GM21526 (cell line): Measurements from ENCODE around the gene MAN1C1.

Source experiments
- ATAC-seq: cut with Tn5 transposase; IDR thresholded peaks from one replicate; pipeline ENCODE4 v1.9.1; 2021; ENCODE audit warnings: moderate library complexity; ENCODE audit not compliant: unreplicated experiment, low FRiP score

The MAN1C1 gene

GRCh38 chr1:25750923-25751605, 134.5 kb downstream of the MAN1C1 start:
- no peak for ATAC-seq

GRCh38 chr1:25754470-25755181, 138.0 kb downstream of the MAN1C1 start:
- no peak for ATAC-seq

DNA sequence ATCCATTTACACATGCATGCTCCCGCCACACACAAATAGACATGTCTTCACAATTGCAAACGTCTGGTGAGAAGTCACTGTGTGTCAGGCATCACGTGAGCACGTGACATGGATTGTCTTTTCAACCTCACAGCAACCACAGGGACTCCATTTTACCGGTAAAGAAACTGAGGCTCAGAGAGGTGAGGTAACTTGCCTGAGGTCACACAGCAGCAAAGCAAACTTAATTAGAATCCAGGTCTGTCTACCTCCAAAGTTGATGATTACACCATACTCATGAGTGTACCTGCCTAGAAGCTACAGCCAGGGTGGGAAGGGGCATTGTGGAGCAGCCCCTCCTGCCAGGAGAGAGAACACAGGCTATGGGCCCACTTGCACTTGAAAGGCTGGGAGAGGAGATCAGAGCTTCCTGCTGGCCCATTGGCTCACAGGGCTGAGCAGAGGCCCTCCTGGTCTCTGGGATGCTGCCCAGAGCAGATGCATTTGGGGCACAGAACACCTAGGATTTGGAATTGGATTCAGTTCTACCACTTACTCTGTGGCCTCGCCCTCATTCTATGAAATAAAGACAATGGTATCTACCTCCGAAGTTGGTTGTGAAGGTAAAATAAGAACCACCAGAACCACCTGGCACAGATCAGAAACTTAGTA, 139.0 kb downstream of the MAN1C1 start:
- no peak for ATAC-seq

GRCh38 chr1:25756215-25756614, 139.6 kb downstream of the MAN1C1 start:
- ATAC-seq: no peak

- ATAC-seq: no peak
Observed at GRCh38 chr1:25757151-25757845, 140.7 kb downstream of the MAN1C1 start.

GRCh38 chr1:25757846-25758185, 141.2 kb downstream of the MAN1C1 start:
- no peak for ATAC-seq

DNA sequence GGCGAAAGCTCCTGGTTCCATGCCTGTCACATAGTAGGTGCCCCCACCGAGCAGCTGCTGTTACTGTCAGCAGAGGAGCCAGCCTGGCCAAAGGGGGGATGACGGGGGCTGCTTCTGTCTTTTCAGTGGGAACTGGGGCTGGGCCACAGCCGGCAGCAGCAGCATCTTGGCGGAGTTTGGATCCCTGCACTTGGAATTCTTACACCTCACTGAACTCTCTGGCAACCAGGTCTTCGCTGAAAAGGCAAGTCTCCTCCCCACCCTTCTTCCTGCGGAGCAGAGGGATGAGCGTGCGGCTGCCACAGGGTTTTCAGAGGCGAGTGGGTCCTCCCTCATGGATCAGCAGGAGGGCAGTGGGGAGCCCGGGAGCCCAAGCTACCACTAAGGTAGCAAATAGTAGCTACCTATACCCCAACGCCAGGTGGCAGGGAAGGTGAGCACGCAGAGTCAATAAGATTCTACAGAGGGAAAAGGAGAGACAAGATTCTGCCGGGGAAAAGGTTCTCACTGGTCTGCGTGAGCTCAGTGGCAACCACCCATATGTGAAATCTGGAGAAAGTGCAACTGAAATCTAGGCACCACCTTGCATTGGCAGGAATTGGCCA, 142.0 kb downstream of the MAN1C1 start:
- ATAC-seq: no peak

DNA sequence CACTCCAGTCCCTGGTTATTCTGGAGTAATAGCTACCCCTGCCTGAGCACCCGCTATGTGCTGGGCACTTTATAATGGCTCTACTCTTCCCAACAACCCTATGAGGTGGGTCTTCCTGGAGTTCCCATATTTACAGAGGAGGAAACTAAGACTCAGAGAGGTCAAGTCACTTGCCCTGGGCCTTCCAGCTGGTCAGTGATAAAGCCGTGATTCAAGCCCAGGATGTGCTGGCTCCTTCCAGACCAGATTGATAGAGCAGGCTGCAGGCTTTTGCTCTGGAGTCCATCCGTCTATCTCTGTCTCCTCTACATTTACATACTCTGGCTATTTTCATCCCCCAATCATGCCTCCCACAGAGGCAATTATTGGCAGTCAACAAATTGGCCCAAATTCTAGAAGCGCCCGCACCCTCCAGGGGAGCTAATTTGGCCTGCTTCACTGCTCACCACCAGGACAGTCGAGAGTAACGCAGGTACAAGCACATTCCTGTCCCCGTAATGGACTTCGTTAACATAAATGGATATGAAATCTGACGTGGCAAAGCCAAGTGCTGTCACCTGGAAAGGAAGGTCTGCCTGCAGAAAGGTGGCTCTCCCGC, 143.6 kb downstream of the MAN1C1 start:
- ATAC-seq: no peak

- ATAC-seq: no peak
Observed at GRCh38 chr1:25760871-25761270, 144.3 kb downstream of the MAN1C1 start.

GRCh38 chr1:25763493-25763892, 146.9 kb downstream of the MAN1C1 start:
- no peak for ATAC-seq

DNA sequence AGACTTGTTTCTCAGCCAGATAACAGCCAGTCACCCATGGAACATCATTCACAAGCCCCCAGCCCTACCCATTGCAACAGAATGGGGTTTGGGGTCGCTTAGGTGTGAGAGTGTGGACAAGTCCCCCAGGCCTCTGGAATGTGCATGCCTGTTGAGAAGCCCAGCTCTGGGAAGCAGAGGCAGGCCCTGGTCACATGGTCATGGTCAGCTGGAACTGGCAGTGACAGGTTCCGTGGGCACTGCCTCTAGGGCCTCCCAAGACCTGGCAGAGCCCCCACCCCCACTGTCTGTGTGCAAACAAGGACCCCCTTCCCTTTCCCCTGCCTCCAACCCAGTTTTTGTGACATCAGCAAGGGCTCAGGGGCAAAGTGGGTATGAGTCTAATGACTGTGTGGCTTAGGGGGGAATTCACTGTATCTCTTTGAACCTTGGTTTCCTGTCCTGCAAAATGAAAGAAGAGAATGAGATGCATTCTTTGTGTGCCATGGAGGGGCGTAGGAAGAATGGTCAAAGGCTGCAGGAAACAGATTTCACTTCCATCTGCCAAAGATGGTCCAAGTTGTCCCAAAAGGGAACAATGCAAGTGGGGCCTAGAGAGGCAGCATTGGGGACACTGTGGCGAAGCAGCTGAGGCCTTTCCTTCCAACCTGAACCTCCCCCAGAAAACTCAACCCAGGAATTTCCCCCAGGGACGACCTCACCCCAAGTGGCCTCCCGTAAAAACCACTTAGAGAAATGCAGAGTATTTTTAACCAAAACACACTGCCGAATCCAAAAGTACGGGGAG, 148.7 kb downstream of the MAN1C1 start:
- ATAC-seq: no peak

GRCh38 chr1:25765923-25766589, 149.5 kb downstream of the MAN1C1 start:
- ATAC-seq: no peak

DNA sequence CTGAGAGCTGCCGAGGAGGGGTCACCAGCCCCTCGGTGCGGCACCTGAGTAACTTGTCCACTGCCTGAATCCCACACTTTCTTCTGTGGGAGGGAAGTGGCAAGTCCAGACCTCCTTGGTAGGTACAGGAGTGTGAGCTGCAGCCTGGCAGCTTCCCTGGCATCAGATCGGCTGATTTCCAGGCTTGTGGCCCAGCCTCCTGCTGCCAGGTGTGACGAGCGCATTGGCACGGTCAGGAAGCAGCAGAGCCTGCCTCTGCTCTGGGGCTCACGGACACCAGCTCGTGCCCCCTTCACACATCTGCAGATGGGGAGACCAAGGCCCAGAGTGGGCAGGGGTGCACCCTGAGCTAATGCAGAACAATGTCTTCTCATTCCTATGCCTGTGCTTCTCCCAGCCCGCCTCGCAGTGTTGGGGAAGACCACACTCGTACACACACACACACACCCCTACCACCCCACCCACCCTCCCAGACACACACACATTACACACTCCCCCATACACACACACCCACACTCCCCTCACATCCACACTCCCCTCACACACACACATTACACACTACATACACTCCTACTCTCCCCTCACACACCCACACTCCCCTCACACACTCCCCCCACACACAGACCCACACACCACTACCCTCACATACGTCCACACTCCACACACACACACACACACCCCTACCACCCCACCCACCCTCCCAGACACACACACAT, 150.3 kb downstream of the MAN1C1 start:
- ATAC-seq: no peak

DNA sequence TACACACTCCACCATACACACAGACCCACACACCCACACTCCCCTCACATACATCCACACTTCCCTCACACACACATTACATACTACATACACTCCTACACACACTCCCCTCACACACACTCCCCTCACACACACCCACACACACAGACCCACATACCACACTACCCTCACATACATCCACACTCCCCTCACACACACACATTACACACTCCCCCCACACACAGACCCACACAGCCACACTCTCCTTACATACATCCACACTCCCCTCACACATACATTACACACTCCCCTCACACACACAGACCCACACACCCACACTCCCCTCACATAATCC, 150.8 kb downstream of the MAN1C1 start:
- no peak for ATAC-seq

GRCh38 chr1:25768999-25769398, 152.4 kb downstream of the MAN1C1 start:
- ATAC-seq: no peak

DNA sequence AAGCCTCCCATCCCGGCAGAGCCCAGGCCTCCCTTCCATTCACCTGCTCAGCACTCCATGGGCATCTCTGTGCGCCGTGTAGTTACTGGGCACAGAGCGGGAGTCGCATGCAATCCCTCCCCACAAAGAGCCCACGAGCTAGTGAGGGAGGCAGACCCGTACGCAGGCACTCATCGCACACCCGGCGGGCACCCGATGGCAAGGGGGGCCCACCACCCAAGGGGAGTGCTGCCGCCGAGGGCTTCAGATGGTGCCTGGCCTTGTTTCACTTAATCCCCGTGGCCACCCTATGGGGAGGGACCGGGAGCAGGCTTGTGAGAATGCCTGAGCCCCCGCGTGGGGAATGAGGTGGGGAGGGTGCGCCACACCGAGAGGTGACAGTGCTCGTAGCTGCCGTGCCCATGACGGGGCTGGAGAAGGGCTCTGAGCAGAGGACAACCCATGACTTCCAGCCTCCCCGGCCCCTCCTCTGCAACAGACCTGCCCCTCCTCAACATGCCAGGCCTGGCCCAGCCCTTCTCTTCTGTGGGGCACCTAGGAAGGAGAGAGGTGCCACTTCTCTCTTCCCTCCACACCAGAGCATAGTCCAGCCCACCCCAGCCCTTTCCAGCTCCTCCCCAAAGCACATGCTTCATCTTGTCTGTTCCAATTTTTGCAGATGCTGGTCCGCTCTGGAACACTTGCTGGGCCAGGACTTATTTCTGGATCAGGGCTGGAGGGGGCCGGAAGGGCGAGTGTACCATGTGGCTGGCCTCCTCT, 153.2 kb downstream of the MAN1C1 start:
- ATAC-seq: no peak

GRCh38 chr1:25770541-25771220, 154.1 kb downstream of the MAN1C1 start:
- no peak for ATAC-seq
